Keratinocyte (primary cell): ENCODE results near the gene MAN2C1. TPM values are rescaled to one million over a fixed set of nuclear protein-coding genes. Genes with fewer than 3 reads are reported as not detected.

Experiments used
- DNase-seq: peaks from one replicate; pipeline ENCODE4 v3.0.0-alpha.2; 2011; ENCODE audit warnings: low read depth, missing footprints, low spot score
- FAIRE-seq: peaks from 2 replicates; lab custom pipeline; 2011; peaks lifted over from hg19 to GRCh38; lab: Jason Lieb, UNC
- H2AFZ ChIP-seq: 2 replicates; pipeline ENCODE4 v1.6.0; 2012; ENCODE audit warnings: low read length, control low read depth, inconsistent platforms; ENCODE audit not compliant: control insufficient read depth
- H3K27ac ChIP-seq: 2 replicates; pipeline ENCODE4 v1.5.1; 2011; ENCODE audit warnings: low read length; ENCODE audit not compliant: control insufficient read depth, insufficient read depth
- H3K27me3 ChIP-seq: 3 replicates; pipeline ENCODE4 v1.6.0; 2011; ENCODE audit warnings: low read length; ENCODE audit not compliant: control insufficient read depth, insufficient read depth; ENCODE audit errors: extremely low read depth
- H3K36me3 ChIP-seq, 2 experiments: 2 replicates in 1 of 2; 3 replicates in 1 of 2; pipeline ENCODE4 v1.5.1; 2011; ENCODE audit warnings: low read length in 2 of 2, mild to moderate bottlenecking in 1 of 2; ENCODE audit not compliant: control insufficient read depth in 2 of 2, insufficient read depth in 2 of 2; ENCODE audit errors: extremely low read depth in 1 of 2
- H3K4me1 ChIP-seq: 3 replicates; pipeline ENCODE4 v1.5.1; 2011; ENCODE audit warnings: low read length; ENCODE audit not compliant: control insufficient read depth, insufficient read depth; ENCODE audit errors: extremely low read depth
- H3K4me2 ChIP-seq: 3 replicates; pipeline ENCODE4 v1.6.0; 2011; ENCODE audit warnings: low read depth, low read length; ENCODE audit not compliant: control insufficient read depth, insufficient read depth; ENCODE audit errors: extremely low read depth
- H3K4me3 ChIP-seq, 3 experiments: fragments of 200-600 bp in 1 of 3; sonication (generic) in 1 of 3; 2 replicates in 2 of 3; 3 replicates in 1 of 3; pipeline ENCODE4 v1.5.1; 2011 to 2016; ENCODE audit warnings: low read length in 3 of 3, mild to moderate bottlenecking in 3 of 3, control low read depth in 2 of 3, inconsistent platforms in 1 of 3, low read depth in 1 of 3, mixed read lengths in 1 of 3, mixed run types in 1 of 3, moderate library complexity in 1 of 3; ENCODE audit not compliant: control insufficient read depth in 2 of 3, insufficient read depth in 2 of 3; ENCODE audit errors: extremely low read depth in 1 of 3
- H3K79me2 ChIP-seq: 2 replicates; pipeline ENCODE4 v1.6.0; 2012; ENCODE audit warnings: low read length; ENCODE audit not compliant: control insufficient read depth, insufficient read depth
- H3K9ac ChIP-seq: 3 replicates; pipeline ENCODE4 v1.6.0; 2011; ENCODE audit warnings: low read length; ENCODE audit not compliant: control insufficient read depth, insufficient read depth; ENCODE audit errors: extremely low read depth
- H3K9me1 ChIP-seq: 3 replicates; pipeline ENCODE4 v1.6.0; 2011; ENCODE audit warnings: low read length; ENCODE audit not compliant: control insufficient read depth, insufficient read depth; ENCODE audit errors: extremely low read depth
- H3K9me3 ChIP-seq: 2 replicates; pipeline ENCODE4 v1.5.1; 2012; ENCODE audit warnings: low read depth, low read length; ENCODE audit not compliant: control insufficient read depth
- H4K20me1 ChIP-seq: 3 replicates; pipeline ENCODE4 v1.6.0; 2011; ENCODE audit warnings: low read length; ENCODE audit not compliant: control insufficient read depth, insufficient read depth; ENCODE audit errors: extremely low read depth
- CTCF ChIP-seq, 3 experiments: IDR thresholded peaks in 1 of 3; conservative IDR thresholded peaks in 1 of 3; optimal IDR thresholded peaks in 1 of 3; 2 replicates in 2 of 3; 3 replicates in 1 of 3; pipeline versions ENCODE3 to v1.5.1; 2011; ENCODE audit warnings: low read length in 3 of 3, mild to moderate bottlenecking in 3 of 3, moderate library complexity in 2 of 3, control low read depth in 1 of 3, inconsistent platforms in 1 of 3; ENCODE audit not compliant: insufficient read depth in 2 of 3; ENCODE audit errors: extremely low read depth in 1 of 3
- EZH2 ChIP-seq: IDR thresholded peaks from one replicate; pipeline ENCODE4 v1.6.1; 2012; ENCODE audit warnings: inconsistent platforms, mild to moderate bottlenecking, low read length, moderate library complexity
- dilution Hi-C: fragments of 300-500 bp; cut with MboI; formaldehyde crosslinking; loops from one replicate; pipeline ENCODE4 v1.7.0; 2020; ENCODE audit warnings: low sequenced_read_pairs; ENCODE audit not compliant: extremely low pct_ligation_motif_present
- polyA plus RNA-seq, 5 experiments: library from polyadenylated mRNA; depleted of rRNA in 3 of 5; stranded (reverse) in 3 of 5; stranded (forward) in 1 of 5; unstranded in 1 of 5; fragments of >200 nt; gene quantifications; 1 replicate in 1 of 5; 2 replicates in 3 of 5; 3 replicates in 1 of 5; pipeline versions ENCODE4 v1.2.1 to v1.2.3, GENCODE V29; 2011 to 2012; ENCODE audit warnings: missing spikeins in 2 of 5, low read depth in 1 of 5, low replicate concordance in 1 of 5

Gene MAN2C1
- polyA plus RNA-seq, 1 donor (not counting 4 experiments of a cell fraction or from before 2014, with no cell fraction given) = 35.4 TPM

- FAIRE-seq (no peak), DNase-seq (no peak)
- Histone ChIP-seq H3K27me3 (peaks cover 7% of the 10 kb centered on the region), H3K4me2 (no peak overlapping the region), H3K36me3 (peaks cover 3 to 19% of the 10 kb centered on the region in 2 experiments), H3K79me2 (no peaks in the 10 kb centered on the region), H3K9ac (no peak overlapping the region), H3K4me1 (peaks cover 7% of the 10 kb centered on the region), H4K20me1 (no peaks in the 10 kb centered on the region), H3K4me3 (no peak overlapping the region), H3K27ac (no peak overlapping the region), H3K9me1 (no peaks in the 10 kb centered on the region), H2AFZ (no peak overlapping the region), H3K9me3 (no peaks in the 10 kb centered on the region)
- no peak for TF ChIP-seq CTCF (optimal IDR thresholded peaks at IDR 0.05 in 1 of 3, IDR thresholded peaks at IDR 0.05 in 1 of 3, conservative IDR thresholded peaks at IDR 0.05 in 1 of 3; ENCODE audit: extremely low read depth in 1 of 3, insufficient read depth in 2 of 3, low read length in 3 of 3)
- TF ChIP-seq EZH2 = no peak
- dilution Hi-C loops = no loop called here
Measured at GRCh38 chr15:75352186-75353080, 16.0 kb downstream of the MAN2C1 start.

GRCh38 chr15:75350601-75351361 lies 17.6 kb downstream of the MAN2C1 start:
- H3K4me1 ChIP-seq = peaks cover 7% of the 10 kb centered on the region
- H3K79me2 ChIP-seq = no peaks in the 10 kb centered on the region
- H3K9ac ChIP-seq = no peak overlapping the region
- H4K20me1 ChIP-seq = no peaks in the 10 kb centered on the region
- dilution Hi-C loops = no loop called here
- no peak overlapping the region for H3K4me2 ChIP-seq
- H3K9me3 ChIP-seq = no peaks in the 10 kb centered on the region
- H3K36me3 ChIP-seq = peaks cover 3 to 10% of the 10 kb centered on the region in 2 experiments
- TF ChIP-seq CTCF (optimal IDR thresholded peaks at IDR 0.05 in 1 of 3, IDR thresholded peaks at IDR 0.05 in 1 of 3, conservative IDR thresholded peaks at IDR 0.05 in 1 of 3; ENCODE audit: extremely low read depth in 1 of 3, insufficient read depth in 2 of 3, low read length in 3 of 3) = no peak
- no peak for TF ChIP-seq EZH2
- H2AFZ ChIP-seq = no peak overlapping the region
- no peak overlapping the region for H3K4me3 ChIP-seq
- peaks cover 12% of the 10 kb centered on the region for H3K27me3 ChIP-seq
- H3K27ac ChIP-seq = no peak overlapping the region
- H3K9me1 ChIP-seq = no peaks in the 10 kb centered on the region
- DNase-seq (no peak), FAIRE-seq (no peak)
